Measurements from ENCODE around the gene POMT2.
A peak's percentile ranks its signal among the peaks of the same experiment; 100 is the strongest.
"Not testable (repeated sequence)": the region's sequence is repeated elsewhere in the genome, so short reads cannot be mapped to it uniquely, and the experiment has no call there.

Gene POMT2

GRCh38 chr14:77299771-77300170 lies 20.9 kb downstream of the POMT2 start:
- no peak for DNase-seq

GRCh38 chr14:77296906-77297305 lies 23.8 kb downstream of the POMT2 start:
- no peak for DNase-seq

GRCh38 chr14:77296155-77296554 lies 24.5 kb downstream of the POMT2 start:
- no peak for DNase-seq

GRCh38 chr14:77290705-77291104 lies 30.0 kb downstream of the POMT2 start:
- DNase-seq: peak; percentile 21

GRCh38 chr14:77286576-77286975 lies 34.1 kb downstream of the POMT2 start:
- DNase-seq: no peak

- DNase-seq: no peak
Observed at GRCh38 chr14:77284466-77284865, 36.2 kb downstream of the POMT2 start.

GRCh38 chr14:77284066-77284465 lies 36.6 kb downstream of the POMT2 start:
- DNase-seq: no peak

- DNase-seq: no peak
Observed at GRCh38 chr14:77281852-77282410, 38.8 kb downstream of the POMT2 start.

GRCh38 chr14:77280921-77281320 lies 39.8 kb downstream of the POMT2 start:
- not testable (repeated sequence) for DNase-seq

GRCh38 chr14:77279719-77280118 lies 41.0 kb downstream of the POMT2 start:
- no peak for DNase-seq

- DNase-seq: no peak
Observed at GRCh38 chr14:77278461-77279230, 42.0 kb downstream of the POMT2 start.

GRCh38 chr14:77276959-77277358 lies 43.7 kb downstream of the POMT2 start:
- DNase-seq: no peak

GRCh38 chr14:77276295-77276935 lies 44.3 kb downstream of the POMT2 start:
- no peak for DNase-seq

GRCh38 chr14:77275601-77276017 lies 45.1 kb downstream of the POMT2 start:
- DNase-seq: no peak

- no peak for DNase-seq
Observed at GRCh38 chr14:77275041-77275580, 45.6 kb downstream of the POMT2 start.

- no peak for DNase-seq
Observed at GRCh38 chr14:77273796-77274195, 46.9 kb downstream of the POMT2 start.

GRCh38 chr14:77272261-77272660 lies 48.4 kb downstream of the POMT2 start:
- no peak for DNase-seq

GRCh38 chr14:77271113-77271710 lies 49.5 kb downstream of the POMT2 start, which contains the start of gene NGB:
Gene NGB (minus strand): TSS chr14:77271206. CDS start chr14:77270937, 269 bp downstream.
- DNase-seq: no peak

GRCh38 chr14:77270361-77271112 lies 50.1 kb downstream of the POMT2 start:
- no peak for DNase-seq

- no peak for DNase-seq
Observed at GRCh38 chr14:77268989-77269600, 51.6 kb downstream of the POMT2 start.

GRCh38 chr14:77267937-77268699 lies 52.6 kb downstream of the POMT2 start:
- DNase-seq: no peak
